Gastroesophageal sphincter (tissue), 3 donors: ENCODE data around the gene GPX5.

Source experiments
- CTCF ChIP-seq, 4 experiments: fragments of 200-600 bp in 2 of 4; fragments of 450-650 bp in 2 of 4; sonication (generic) in 1 of 4; IDR thresholded peaks; one replicate each; pipeline ENCODE4 v1.5.1; 2017 to 2019; ENCODE audit warnings: antibody characterized with exemption in 4 of 4, mild to moderate bottlenecking in 2 of 4, moderate library complexity in 2 of 4
- POLR2A ChIP-seq, 2 donors: fragments of 450-650 bp; IDR thresholded peaks; one replicate each; pipeline ENCODE4 v1.6.1; 2017; ENCODE audit warnings: antibody characterized with exemption in 2 of 2, mild to moderate bottlenecking in 2 of 2, moderate library complexity in 1 of 2
- POLR2AphosphoS5 ChIP-seq: sonication (generic); formaldehyde crosslinking; IDR thresholded peaks from one replicate; pipeline ENCODE4 v1.6.1; 2017; ENCODE audit warnings: antibody characterized with exemption

DNA sequence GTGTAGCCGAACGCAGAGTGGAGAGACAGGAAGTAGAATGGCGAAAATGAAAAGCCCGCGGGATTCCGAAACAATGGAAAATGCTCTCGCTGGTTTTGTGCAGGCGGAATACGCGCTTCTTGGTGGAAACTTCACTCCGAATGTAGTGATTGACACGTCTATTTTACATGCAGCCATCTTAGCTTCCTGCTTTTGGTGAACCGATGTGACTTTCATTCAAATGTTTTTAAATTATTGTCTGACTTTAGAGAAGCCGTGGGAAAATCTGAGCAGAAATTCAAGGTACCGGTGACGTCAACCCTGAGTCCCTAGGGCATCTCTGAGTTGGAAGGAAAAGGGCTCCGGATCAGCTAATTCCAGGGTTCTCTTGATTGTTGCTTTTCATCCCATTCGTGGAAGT is 11.4 kb downstream of the GPX5 start:
- TF ChIP-seq POLR2AphosphoS5 (no peak), CTCF (IDR thresholded peaks at IDR 0.05) (no peak), POLR2A (IDR thresholded peaks at IDR 0.05) (no peak)
